Measurements from ENCODE around the gene LAMTOR2.
"Not testable (repeated sequence)": the region's sequence is repeated elsewhere in the genome, so short reads cannot be mapped to it uniquely, and the experiment has no call there.

The LAMTOR2 gene

GRCh38 chr1:156052862-156053767 lies 1.5 kb upstream of the LAMTOR2 start:
- peak; percentile 22 for DNase-seq

- no peak for DNase-seq
Measured at GRCh38 chr1:156053768-156054499, 648 bp upstream of the LAMTOR2 start, which contains the start of gene UBQLN4. Gene UBQLN4 (minus strand): TSS chr1:156053798. CDS start chr1:156053701, 97 bp downstream.

GRCh38 chr1:156055281-156056048 lies 883 bp downstream of the LAMTOR2 start:
- no peak for DNase-seq

GRCh38 chr1:156056326-156056849 lies 1.8 kb downstream of the LAMTOR2 start:
- DNase-seq: no peak

GRCh38 chr1:156060937-156061636 lies 6.5 kb downstream of the LAMTOR2 start, which contains the start of gene RAB25:
Gene RAB25 (plus strand): TSS chr1:156061160. CDS start chr1:156061401, 241 bp downstream.
- DNase-seq: no peak

- no peak for DNase-seq
Measured at GRCh38 chr1:156062189-156062588, 7.6 kb downstream of the LAMTOR2 start.

GRCh38 chr1:156063997-156064285 lies 9.4 kb downstream of the LAMTOR2 start:
- DNase-seq: no peak

- DNase-seq: no peak
Measured at GRCh38 chr1:156064615-156065014, 10.0 kb downstream of the LAMTOR2 start.

- no peak for DNase-seq
Measured at GRCh38 chr1:156065212-156065611, 10.6 kb downstream of the LAMTOR2 start.

- no peak for DNase-seq
Measured at GRCh38 chr1:156065871-156066270, 11.3 kb downstream of the LAMTOR2 start.

- DNase-seq: no peak
Measured at GRCh38 chr1:156067262-156067661, 12.7 kb downstream of the LAMTOR2 start.

GRCh38 chr1:156069490-156070455 lies 15.2 kb downstream of the LAMTOR2 start:
- no peak for DNase-seq

- no peak for DNase-seq
Measured at GRCh38 chr1:156070548-156070947, 16.0 kb downstream of the LAMTOR2 start.

- DNase-seq: not testable (repeated sequence)
Measured at GRCh38 chr1:156071332-156071816, 16.8 kb downstream of the LAMTOR2 start.

GRCh38 chr1:156072251-156072650 lies 17.7 kb downstream of the LAMTOR2 start:
- DNase-seq: no peak

- DNase-seq: no peak
Measured at GRCh38 chr1:156073110-156073687, 18.6 kb downstream of the LAMTOR2 start.

- DNase-seq: no peak
Measured at GRCh38 chr1:156073740-156074139, 19.2 kb downstream of the LAMTOR2 start.

GRCh38 chr1:156074661-156075060 lies 20.1 kb downstream of the LAMTOR2 start:
- DNase-seq: no peak

GRCh38 chr1:156075162-156075561 lies 20.6 kb downstream of the LAMTOR2 start:
- no peak for DNase-seq

- no peak for DNase-seq
Measured at GRCh38 chr1:156075775-156076204, 21.2 kb downstream of the LAMTOR2 start.
